Smooth muscle cell of the pulmonary artery (primary cell): Measurements from ENCODE around the gene CD2AP. TPM values are rescaled to one million over a fixed set of nuclear protein-coding genes. Genes with fewer than 3 reads are reported as not detected.

Source experiments
- total RNA-seq: library from RNA; depleted of rRNA; stranded (reverse); fragments of >200 nt; gene quantifications from 2 replicates; pipeline ENCODE4 v1.2.3, GENCODE V29; 2014

CD2AP gene, protein sequence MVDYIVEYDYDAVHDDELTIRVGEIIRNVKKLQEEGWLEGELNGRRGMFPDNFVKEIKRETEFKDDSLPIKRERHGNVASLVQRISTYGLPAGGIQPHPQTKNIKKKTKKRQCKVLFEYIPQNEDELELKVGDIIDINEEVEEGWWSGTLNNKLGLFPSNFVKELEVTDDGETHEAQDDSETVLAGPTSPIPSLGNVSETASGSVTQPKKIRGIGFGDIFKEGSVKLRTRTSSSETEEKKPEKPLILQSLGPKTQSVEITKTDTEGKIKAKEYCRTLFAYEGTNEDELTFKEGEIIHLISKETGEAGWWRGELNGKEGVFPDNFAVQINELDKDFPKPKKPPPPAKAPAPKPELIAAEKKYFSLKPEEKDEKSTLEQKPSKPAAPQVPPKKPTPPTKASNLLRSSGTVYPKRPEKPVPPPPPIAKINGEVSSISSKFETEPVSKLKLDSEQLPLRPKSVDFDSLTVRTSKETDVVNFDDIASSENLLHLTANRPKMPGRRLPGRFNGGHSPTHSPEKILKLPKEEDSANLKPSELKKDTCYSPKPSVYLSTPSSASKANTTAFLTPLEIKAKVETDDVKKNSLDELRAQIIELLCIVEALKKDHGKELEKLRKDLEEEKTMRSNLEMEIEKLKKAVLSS
- 18.5 and 22.1 TPM in 2 replicates for total RNA-seq

GRCh38 chr6:47477497-47478232, at the start of gene CD2AP:
Gene CD2AP (plus strand): TSS chr6:47477789. CDS start chr6:47478245, 456 bp downstream.

Other genes with a start within 250 kb of the CD2AP start
- gene TNFRSF21, start 167.9 kb upstream of the CD2AP start, total RNA-seq = 6.3 and 18.0 TPM in 2 replicates
- 0.07 and 0.10 TPM in 2 replicates for gene ADGRF4, start 220.8 kb downstream of the CD2AP start, total RNA-seq